Natural killer cell treated with Interleukin-12 subunit alpha and Interleukin-12 subunit beta and Interleukin-15 and Interleukin-18, amount 100 ng/mL, for 72 hours (primary cell): ENCODE measurements around the gene NIT1. TPM values are rescaled to one million over a fixed set of nuclear protein-coding genes. Genes with fewer than 3 reads are reported as not detected.

Experiments used
- ATAC-seq, 2 donors: fragments of 150-1000 bp; cut with Tn5 transposase in 1 of 2; sonication (Bioruptor Pico), chemical (Tn5 transposase) in 1 of 2; 2 replicates each; pipeline ENCODE4 v1.10.0; 2021
- DNase-seq: peaks from one replicate; pipeline ENCODE4 v3.0.0; 2022; ENCODE audit warnings: low spot score
- H3K27ac Mint-ChIP-seq, 2 donors: 1 replicate in 1 of 2; 2 replicates in 1 of 2; pipeline ENCODE4 v1.8.0; 2022; ENCODE audit warnings: mixed read lengths in 2 of 2, mild to moderate bottlenecking in 1 of 2, moderate library complexity in 1 of 2
- H3K27me3 Mint-ChIP-seq, 2 donors: 1 replicate in 1 of 2; 2 replicates in 1 of 2; pipeline ENCODE4 v1.8.0; 2022; ENCODE audit warnings: mixed read lengths in 2 of 2
- H3K36me3 Mint-ChIP-seq: one replicate; pipeline ENCODE4 v1.8.0; 2022; ENCODE audit warnings: mixed read lengths
- H3K4me1 Mint-ChIP-seq, 2 donors: 1 replicate in 1 of 2; 2 replicates in 1 of 2; pipeline ENCODE4 v1.8.0; 2022; ENCODE audit warnings: low read depth in 2 of 2, mixed read lengths in 2 of 2, mild to moderate bottlenecking in 1 of 2
- H3K4me3 Mint-ChIP-seq: one replicate; pipeline ENCODE4 v1.8.0; 2022; ENCODE audit warnings: mixed read lengths
- H3K9me3 Mint-ChIP-seq: 2 replicates; pipeline ENCODE4 v1.8.0; 2022; ENCODE audit warnings: mixed read lengths
- total RNA-seq, 2 donors: library from RNA; stranded (reverse); gene quantifications; one replicate each; pipeline ENCODE4 v1.2.3, GENCODE V29; 2022

The NIT1 gene
- total RNA-seq, 2 donors from 2014 or later = 29.3 to 37.2 TPM

DNA sequence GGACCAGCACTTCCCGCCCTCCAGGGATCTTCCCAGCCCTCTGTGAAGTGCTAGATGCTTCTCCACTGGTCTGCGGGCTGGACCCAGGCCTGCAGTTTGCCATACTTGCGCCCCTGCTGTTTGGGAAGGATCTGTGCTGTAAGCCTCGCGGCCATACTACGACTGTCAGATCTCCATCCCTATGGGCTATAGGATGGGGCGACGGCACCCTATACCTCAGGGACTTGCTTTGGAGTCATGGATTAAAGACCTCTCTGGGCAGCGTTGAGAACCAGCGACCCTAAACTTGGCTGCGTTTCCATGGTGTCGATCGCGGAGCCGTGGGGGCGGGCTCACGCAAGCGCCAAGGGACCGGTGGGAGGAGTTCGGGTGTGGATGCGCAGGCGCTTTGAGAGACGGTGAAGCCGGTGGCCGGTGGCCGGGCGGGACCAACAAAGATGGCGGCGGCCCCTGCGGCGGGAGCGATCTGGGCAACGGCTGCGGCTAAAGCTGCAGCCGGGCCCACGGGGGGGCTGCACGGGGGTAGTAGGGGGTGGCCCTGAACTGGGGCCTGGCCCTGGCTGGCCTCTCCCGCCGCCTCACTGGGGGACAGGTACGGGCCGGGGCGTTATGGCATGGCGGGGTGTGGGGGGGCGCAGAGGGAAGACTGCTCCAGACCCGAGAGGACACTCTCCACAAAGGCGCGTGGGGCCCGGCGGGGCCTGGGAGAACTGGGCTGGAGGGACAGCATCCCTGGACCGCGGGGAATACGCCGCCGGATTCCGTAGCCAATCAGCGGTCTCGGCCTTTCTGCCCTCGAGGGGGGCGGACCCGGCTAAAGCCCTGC, 41.4 kb downstream of the NIT1 start, which contains the start of gene USP21:
USP21 (plus strand) TSS at position 414 of the 826 bp plus-strand sequence. CDS start 1,141 bp downstream, outside the sequence.
- H3K4me1 Mint-ChIP-seq = peaks cover 43 to 49% of the 10 kb centered on the region in 2 donors
- H3K9me3 Mint-ChIP-seq = no peaks in the 10 kb centered on the region
- H3K27ac Mint-ChIP-seq = peak within 1 kb of the TSS; percentile 69 to 70
- ATAC-seq = peak; percentile 96 to 97
- peaks cover 31% of the 10 kb centered on the region for H3K36me3 Mint-ChIP-seq
- peak within 1 kb of the TSS; percentile 84 for H3K4me3 Mint-ChIP-seq
- DNase-seq = peak; percentile 93
- H3K27me3 Mint-ChIP-seq = no peaks in the 10 kb centered on the region

GRCh38 chr1:161159913-161160243, 42.0 kb downstream of the NIT1 start:
- ATAC-seq (no peak), DNase-seq (no peak)
- H3K27ac Mint-ChIP-seq = peak overlapping the region; percentile 69 to 70
- peak overlapping the region; percentile 84 for H3K4me3 Mint-ChIP-seq
- H3K9me3 Mint-ChIP-seq = no peaks in the 10 kb centered on the region
- H3K4me1 Mint-ChIP-seq = peaks cover 42 to 46% of the 10 kb centered on the region in 2 donors
- no peaks in the 10 kb centered on the region for H3K27me3 Mint-ChIP-seq
- peaks cover 28% of the 10 kb centered on the region for H3K36me3 Mint-ChIP-seq

DNA sequence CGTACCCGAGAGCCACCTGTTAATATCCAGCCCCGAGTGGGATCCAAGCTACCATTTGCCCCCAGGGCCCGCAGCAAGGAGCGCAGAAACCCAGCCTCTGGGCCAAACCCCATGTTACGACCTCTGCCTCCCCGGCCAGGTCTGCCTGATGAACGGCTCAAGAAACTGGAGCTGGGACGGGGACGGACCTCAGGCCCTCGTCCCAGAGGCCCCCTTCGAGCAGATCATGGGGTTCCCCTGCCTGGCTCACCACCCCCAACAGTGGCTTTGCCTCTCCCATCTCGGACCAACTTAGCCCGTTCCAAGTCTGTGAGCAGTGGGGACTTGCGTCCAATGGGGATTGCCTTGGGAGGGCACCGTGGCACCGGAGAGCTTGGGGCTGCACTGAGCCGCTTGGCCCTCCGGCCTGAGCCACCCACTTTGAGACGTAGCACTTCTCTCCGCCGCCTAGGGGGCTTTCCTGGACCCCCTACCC, 42.8 kb downstream of the NIT1 start:
- Mint-ChIP-seq H3K9me3 (no peaks in the 10 kb centered on the region), H3K4me3 (peak overlapping the region; percentile 84), H3K27ac (peak overlapping the region; percentile 13 to 69), H3K27me3 (no peaks in the 10 kb centered on the region), H3K36me3 (peaks cover 20% of the 10 kb centered on the region), H3K4me1 (peaks cover 42 to 43% of the 10 kb centered on the region in 2 donors)
- ATAC-seq = no peak
- DNase-seq = no peak

GRCh38 chr1:161161652-161162051, 43.7 kb downstream of the NIT1 start:
- Mint-ChIP-seq H3K27me3 (no peaks in the 10 kb centered on the region), H3K4me3 (peak overlapping the region; percentile 84), H3K36me3 (peaks cover 19% of the 10 kb centered on the region), H3K4me1 (peaks cover 47 to 48% of the 10 kb centered on the region in 2 donors), H3K27ac (peak overlapping the region in 1 of 2 donors; percentile 29), H3K9me3 (no peaks in the 10 kb centered on the region)
- DNase-seq = no peak
- no peak for ATAC-seq

DNA sequence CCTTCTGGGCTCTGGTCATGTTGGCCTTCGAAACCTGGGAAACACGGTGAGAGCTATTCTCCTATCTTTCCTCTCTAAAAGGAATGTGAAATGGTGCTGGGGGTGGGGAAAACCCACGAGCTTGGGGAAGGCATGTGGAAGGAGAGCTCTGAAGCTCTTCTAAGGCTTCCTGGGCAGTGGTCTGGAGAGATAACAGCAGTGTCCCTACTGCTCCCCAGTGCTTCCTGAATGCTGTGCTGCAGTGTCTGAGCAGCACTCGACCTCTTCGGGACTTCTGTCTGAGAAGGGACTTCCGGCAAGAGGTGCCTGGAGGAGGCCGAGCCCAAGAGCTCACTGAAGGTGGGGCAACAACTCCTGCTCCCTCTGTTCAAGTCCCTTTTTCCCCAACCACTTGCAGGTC, 44.1 kb downstream of the NIT1 start:
- Mint-ChIP-seq H3K27ac (peak overlapping the region in 1 of 2 donors; percentile 29), H3K36me3 (peaks cover 16% of the 10 kb centered on the region), H3K9me3 (no peaks in the 10 kb centered on the region), H3K27me3 (no peaks in the 10 kb centered on the region), H3K4me3 (no peak overlapping the region), H3K4me1 (peaks cover 48 to 49% of the 10 kb centered on the region in 2 donors)
- no peak for DNase-seq
- ATAC-seq = no peak

- Mint-ChIP-seq H3K9me3 (no peaks in the 10 kb centered on the region), H3K4me3 (no peak overlapping the region), H3K4me1 (peaks cover 47 to 51% of the 10 kb centered on the region in 2 donors), H3K27ac (peak overlapping the region; percentile 9 to 92), H3K27me3 (no peaks in the 10 kb centered on the region), H3K36me3 (peaks cover 10% of the 10 kb centered on the region)
- no peak for ATAC-seq
- no peak for DNase-seq
Measured at GRCh38 chr1:161162806-161163205, 44.9 kb downstream of the NIT1 start.

GRCh38 chr1:161163793-161164192, 45.9 kb downstream of the NIT1 start:
- ATAC-seq = no peak
- peak overlapping the region; percentile 25 for H3K4me3 Mint-ChIP-seq
- peaks cover 47 to 52% of the 10 kb centered on the region in 2 donors for H3K4me1 Mint-ChIP-seq
- H3K27me3 Mint-ChIP-seq = no peaks in the 10 kb centered on the region
- H3K27ac Mint-ChIP-seq = peak overlapping the region; percentile 92
- DNase-seq = no peak
- peaks cover 5% of the 10 kb centered on the region for H3K36me3 Mint-ChIP-seq
- H3K9me3 Mint-ChIP-seq = no peaks in the 10 kb centered on the region

- Mint-ChIP-seq H3K36me3 (peaks cover 5% of the 10 kb centered on the region), H3K27me3 (no peaks in the 10 kb centered on the region), H3K27ac (peak overlapping the region; percentile 92), H3K4me1 (peaks cover 47 to 52% of the 10 kb centered on the region in 2 donors), H3K9me3 (no peaks in the 10 kb centered on the region), H3K4me3 (peak overlapping the region; percentile 92)
- DNase-seq (no peak), ATAC-seq (no peak)
Measured at GRCh38 chr1:161164901-161165610, 47.2 kb downstream of the NIT1 start.

- peaks cover 44 to 53% of the 10 kb centered on the region in 2 donors for H3K4me1 Mint-ChIP-seq
Measured at GRCh38 chr1:161165742-161166668, 48.1 kb downstream of the NIT1 start, which contains the start of gene PPOX. Gene PPOX, plus strand, starts transcription at chr1:161166426. Its CDS starts 422 bp downstream, at chr1:161166848.

GRCh38 chr1:161166669-161167548, 49.0 kb downstream of the NIT1 start:
- Mint-ChIP-seq H3K9me3 (no peaks in the 10 kb centered on the region), H3K27ac (peak overlapping the region; percentile 92), H3K27me3 (no peaks in the 10 kb centered on the region), H3K4me3 (peak overlapping the region; percentile 92), H3K36me3 (peaks cover 11% of the 10 kb centered on the region), H3K4me1 (peaks cover 45 to 47% of the 10 kb centered on the region in 2 donors)
- peak; percentile 0 for ATAC-seq
- no peak for DNase-seq

More at GRCh38 chr1:161165742-161166668, 48.1 kb downstream of the NIT1 start, which contains the start of gene PPOX:
- H3K36me3 Mint-ChIP-seq = peaks cover 8% of the 10 kb centered on the region
- ATAC-seq (peak; percentile 97 to 98), DNase-seq (peak; percentile 98)
- H3K27me3 Mint-ChIP-seq = no peaks in the 10 kb centered on the region
- H3K9me3 Mint-ChIP-seq = no peaks in the 10 kb centered on the region
- peak within 1 kb of the TSS; percentile 92 for H3K4me3 Mint-ChIP-seq
- peak within 1 kb of the TSS; percentile 92 for H3K27ac Mint-ChIP-seq

DNA sequence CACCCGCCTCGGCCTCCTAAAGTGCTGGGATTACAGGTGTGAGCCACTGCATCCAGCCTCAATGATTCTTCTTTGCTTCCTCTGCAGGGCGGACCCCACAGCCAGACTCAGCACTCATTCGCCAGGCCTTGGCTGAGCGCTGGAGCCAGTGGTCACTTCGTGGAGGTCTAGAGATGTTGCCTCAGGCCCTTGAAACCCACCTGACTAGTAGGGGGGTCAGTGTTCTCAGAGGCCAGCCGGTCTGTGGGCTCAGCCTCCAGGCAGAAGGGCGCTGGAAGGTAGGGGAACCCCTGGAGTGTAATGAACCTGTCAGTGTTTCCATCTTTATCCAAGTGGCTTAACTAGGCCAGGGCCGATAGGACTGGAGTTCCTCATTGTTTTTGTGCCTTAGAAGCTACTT, 51.0 kb downstream of the NIT1 start:
- H3K36me3 Mint-ChIP-seq = peaks cover 26% of the 10 kb centered on the region
- no peaks in the 10 kb centered on the region for H3K27me3 Mint-ChIP-seq
- no peak overlapping the region for H3K27ac Mint-ChIP-seq

More for the DNA sequence above, 51.0 kb downstream of the NIT1 start:
- DNase-seq = no peak
- H3K9me3 Mint-ChIP-seq = no peaks in the 10 kb centered on the region
- no peak for ATAC-seq
- peaks cover 44 to 53% of the 10 kb centered on the region in 2 donors for H3K4me1 Mint-ChIP-seq
- H3K4me3 Mint-ChIP-seq = peak overlapping the region; percentile 92
